NCI-H69 (cell line): ENCODE measurements around the gene CYP3A4.
A peak's percentile ranks its signal among the peaks of the same experiment; 100 is the strongest.
"Not testable (repeated sequence)": the region's sequence is repeated elsewhere in the genome, so short reads cannot be mapped to it uniquely, and the experiment has no call there.

Experiments used
- DNase-seq: peaks from one replicate; lab custom pipeline; 2025; lab: John Stamatoyannopoulos, UW

CYP3A4 gene

DNA sequence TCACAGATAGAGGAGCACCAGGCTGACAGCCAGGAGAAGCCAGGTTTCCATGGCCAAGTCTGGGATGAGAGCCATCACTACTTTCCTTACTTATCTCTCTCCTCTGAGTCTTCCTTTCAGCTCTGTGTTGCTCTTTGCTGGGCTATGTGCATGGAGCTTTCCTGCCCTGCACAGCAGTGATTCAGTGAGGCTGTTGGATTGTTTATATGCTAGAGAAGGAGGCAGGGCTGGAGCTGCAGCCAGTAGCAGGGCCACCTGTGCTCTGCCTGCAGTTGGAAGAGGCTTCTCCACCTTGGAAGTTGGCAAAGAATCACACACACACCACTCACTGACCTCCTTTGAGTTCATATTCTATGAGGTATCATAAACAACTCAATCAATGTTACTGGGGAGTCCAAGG, at the start of gene CYP3A4:
CYP3A4 (minus strand) TSS at position 178 of the 400 bp plus-strand sequence; CDS start at position 75, 103 bp downstream.
- no peak for DNase-seq

DNA sequence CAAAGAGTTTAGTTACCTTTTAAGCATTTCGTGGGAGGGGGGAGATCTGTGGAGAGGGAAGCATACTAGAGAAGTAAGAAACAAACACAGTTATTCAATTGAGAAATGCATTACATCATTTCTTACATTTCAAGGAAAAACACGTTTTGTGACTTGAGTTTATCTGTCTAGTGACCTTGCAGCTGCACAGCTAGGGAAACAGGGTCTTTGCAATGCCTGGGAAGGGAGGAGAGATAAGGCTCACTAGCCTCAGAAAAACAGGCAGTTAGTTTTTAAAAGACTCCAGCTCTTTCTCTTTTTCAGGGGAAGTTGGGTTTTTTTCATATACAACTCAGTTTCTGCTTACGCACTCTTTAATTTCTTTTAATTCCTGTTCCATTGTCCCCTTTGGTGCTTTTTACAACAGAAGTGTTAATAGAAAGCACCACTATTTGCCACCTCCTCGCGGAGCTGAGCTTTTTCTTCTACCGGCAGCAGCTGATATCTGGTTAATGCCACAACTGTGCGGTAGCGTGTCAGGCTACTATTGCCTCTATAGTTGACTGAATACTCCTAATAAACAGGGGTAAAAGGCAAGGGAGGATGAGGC, 49.4 kb upstream of the CYP3A4 start:
- no peak for DNase-seq

DNA sequence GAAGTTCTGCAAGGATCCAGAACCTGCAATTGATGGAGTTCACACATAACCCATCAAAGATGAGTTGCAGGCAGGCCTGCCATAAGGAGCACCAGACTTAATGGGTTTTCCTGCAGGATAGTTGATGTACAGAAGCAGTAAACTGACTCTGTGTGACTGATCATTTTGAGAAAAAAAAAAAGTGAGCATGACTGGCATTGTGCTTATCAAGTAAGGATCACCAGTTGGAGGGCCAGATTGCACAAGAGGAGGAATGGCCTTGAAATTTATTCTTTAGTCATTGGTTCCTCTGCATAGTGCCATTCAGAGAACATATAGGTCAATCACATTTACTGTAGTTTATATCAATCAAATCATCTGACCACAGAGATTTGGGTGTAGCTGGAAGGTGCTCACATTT, 47.6 kb upstream of the CYP3A4 start:
- DNase-seq: no peak

DNA sequence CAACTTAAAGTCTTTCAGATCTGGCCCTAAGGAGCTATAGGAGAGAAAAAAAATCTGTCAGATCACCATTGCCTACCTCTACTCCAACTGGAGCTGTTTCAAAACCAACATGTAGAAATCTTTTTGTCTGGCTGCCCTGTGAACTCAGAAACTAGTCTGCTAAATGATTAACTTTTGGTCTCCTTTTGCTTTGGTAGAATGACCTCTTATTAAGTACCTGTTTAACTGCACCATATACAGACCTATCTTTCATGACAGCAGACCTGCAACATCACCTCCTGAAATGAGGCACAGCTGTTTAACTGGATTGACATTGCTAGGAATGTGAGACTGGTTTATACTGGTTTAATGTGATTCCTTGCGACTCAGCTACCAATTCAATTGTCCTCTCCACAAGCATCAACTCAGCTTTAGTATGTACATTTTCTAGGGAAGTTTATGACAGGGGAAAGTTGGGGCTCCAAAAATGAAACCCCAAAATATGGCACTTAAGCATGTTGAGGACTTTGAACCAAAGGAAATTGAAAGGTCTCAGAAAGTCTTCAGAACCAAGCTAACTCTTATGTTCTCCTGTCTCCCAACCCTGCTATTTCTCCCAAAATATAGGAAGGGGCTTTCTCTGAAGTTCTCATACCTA, 45.7 kb upstream of the CYP3A4 start:
- DNase-seq: no peak

DNA sequence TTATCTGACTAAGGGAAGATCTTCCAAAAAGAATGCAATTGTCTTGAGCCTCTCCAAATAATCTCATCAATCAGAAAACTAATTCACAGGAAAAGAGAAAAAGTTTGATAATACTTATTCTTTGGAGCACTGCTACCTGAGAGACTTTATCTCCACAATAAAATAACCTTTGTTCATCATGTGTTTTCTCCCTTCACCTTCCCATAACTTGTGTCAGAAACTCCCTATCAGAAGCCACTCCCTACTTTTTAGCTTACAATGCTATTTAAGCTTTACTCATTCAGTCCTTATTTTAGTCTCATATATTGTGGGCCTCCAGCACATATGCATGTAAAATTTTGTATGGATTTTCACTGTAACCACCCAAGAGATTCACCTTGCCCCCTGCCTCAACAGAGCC, 44.8 kb upstream of the CYP3A4 start:
- no peak for DNase-seq

DNA sequence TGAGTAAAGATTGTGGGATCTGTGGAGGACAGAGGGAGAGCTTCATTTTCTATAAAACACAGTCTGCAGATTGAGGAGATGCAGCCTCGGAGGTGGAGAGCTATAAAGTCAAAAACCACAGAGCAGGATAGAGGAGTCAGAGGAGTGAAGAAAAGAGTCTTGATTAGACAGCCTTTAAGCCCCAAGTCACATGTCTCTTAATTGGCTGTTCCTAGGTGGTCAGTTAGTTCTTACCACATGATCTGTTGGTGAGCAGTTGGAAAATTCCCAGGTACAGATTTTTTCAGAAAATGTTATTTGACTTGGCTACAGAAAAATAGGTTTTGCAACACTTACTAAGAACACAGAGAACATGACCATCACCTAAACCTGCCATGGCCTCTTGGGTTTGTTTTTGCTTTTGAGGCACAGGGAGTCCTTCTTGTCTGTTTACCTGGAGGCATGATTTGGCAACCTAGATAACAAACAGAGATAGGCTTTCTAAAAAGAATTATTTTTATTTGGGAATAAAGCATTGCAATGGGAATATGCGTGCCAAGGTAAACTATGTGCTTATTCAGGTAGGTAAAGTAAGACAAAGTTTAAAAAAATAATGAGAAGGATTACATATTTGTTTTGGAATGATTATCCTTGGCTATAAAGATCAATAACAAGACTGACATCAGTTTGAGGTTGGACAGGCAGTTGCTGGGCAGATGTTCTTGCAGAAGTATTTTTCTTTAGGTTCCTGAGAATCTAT, 43.2 kb upstream of the CYP3A4 start:
- no peak for DNase-seq

DNA sequence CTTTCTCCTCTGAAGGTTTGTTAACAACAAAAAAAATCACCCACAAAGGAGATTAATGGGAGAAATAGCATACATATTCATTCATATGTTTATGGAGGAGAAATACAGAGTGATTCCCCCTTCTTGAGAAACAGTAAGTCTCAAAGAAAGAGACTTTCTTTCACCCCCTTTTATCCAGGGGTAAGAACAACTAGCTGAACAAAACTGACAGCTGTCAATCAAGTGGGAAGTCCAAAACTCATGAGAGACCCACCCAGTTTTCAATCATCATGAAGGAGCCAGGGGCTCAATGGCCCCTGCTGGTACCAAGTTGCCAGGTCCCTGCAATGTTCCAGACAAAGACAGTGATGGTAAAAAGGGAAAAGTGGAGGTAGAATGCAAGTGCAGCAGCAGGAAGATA, 41.9 kb upstream of the CYP3A4 start:
- no peak for DNase-seq

DNA sequence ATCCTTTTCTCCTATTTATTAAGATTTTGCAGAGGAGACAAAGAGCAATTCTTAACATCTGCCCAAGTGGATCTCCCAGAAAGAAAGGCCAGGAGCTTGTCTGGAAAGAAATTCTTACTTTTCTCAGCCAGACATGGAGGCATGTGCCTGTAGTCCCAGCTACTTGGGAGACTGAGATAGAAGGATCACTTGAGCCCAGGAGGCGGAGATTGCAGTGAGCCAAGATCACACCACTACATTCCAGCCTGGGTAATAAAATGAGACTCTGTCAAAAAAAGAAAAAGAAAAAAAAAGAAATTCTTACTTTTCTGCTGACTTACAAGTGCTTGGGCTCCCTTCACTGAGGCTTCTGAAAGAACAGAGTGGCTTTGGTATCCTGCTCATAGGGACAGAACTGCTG, 41.5 kb upstream of the CYP3A4 start:
- DNase-seq: no peak

DNA sequence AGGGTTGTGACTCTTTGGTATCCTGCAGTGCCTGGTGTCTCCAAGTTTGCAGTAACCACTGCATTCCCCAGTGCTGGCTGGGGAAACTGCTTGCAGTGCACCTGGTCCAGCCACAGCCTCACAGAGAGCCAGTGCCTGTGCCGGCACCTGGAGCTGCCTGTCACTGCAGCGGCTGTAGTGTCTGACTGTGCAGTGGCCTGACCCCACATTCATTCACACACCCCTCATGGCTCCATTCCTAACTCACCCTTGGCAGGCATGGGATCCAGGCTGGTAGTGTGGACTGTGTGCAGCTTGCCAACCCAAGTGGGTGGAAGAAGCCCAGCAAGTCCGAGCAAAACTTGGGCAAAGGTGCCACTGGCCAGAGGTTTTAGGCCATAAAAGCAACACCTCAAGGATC, 40.1 kb upstream of the CYP3A4 start:
- DNase-seq: no peak

DNA sequence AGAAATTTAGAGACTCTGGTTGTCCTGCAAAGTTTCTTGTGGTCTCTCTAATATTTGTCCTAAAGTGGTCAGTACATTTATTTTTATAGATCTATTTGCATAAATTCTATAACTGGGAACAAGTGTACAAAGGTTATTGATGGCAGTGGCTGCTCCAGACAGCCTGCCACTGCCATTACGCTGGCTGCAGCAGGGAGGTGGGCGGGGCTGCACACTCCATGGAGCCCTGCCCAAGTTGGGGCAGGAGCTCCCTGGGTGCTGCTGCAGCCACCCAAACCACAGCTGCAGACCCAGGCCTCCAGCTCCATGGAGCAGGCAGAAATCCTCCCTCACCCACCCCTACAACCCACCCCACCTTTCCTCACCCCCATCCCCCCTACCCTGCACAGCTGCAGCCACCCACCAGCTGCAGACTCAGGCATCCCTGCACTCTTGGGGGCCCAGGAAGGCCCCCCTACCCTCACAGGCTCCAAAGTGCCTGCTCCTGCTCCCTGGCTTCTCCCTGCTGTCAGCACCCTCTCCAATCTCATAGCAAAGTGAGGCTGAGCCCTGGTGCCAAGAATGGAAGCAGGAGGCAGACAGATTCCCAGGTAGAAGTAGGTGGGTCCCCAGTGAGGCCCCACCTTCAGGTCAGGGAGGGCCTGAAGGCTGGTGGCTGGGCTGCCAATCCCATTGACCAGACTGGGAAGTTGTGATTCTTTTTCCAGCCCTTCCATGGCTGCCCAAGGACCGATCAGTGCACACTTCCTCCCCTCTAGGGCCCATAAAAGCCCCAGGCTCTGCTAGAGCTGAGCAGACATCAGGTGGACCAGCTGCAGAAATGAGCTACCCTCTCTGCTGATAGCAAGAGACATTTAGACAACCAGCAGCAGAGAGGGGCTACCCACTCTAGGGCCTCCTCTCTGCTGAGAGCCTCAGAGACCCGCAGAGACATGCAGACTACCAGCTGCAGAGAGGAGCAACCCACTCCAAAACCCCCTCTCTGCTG, 39.0 kb upstream of the CYP3A4 start:
- no peak for DNase-seq

DNA sequence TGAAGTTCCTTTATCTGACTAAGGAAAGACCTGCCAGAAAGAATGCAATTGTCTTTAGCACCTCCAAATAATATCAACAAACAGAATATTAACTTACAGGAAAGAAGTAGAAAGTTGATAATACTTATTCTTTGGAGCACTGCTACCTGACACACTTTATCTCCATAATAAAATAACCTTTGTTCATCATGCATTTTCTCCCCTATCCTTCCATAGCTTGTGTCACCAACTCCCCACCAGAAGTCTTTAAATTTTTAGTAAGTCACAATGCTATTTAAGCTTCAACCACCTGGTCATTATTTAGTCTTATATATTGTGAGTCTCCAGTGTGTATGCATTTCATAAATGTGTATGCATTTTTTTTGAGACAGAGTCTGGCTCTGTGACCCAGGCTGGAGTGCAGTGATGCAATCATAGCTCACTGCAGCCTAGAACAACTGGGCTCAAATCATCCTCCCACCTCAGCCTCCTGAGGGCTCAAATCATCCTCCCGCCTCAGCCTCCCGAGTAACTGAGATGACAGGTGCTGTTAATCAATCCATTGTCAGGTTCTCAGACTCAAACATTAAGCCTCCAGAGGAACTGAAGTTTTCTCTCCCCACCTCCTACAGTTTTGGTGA, 36.5 kb upstream of the CYP3A4 start:
- DNase-seq: no peak

DNA sequence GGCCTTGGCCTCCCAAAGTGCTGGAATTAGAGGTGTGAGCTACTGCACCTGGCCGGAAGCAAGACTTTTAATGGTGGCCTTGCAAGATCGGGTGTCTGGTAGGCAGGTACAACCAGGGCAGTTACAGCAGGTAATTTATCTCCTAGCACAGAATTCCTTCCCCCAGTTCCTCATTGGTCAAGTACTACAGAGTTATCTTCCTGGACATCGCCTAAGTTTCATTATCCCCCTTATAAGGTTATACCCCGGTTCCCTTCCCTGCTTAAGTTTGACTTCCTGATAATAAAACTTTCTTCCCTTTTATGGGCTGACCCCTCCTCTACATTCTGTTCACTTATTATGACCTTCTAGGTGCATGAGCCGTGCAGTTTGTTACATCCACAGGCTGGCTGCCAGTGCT, 24.8 kb upstream of the CYP3A4 start:
- DNase-seq: no peak

DNA sequence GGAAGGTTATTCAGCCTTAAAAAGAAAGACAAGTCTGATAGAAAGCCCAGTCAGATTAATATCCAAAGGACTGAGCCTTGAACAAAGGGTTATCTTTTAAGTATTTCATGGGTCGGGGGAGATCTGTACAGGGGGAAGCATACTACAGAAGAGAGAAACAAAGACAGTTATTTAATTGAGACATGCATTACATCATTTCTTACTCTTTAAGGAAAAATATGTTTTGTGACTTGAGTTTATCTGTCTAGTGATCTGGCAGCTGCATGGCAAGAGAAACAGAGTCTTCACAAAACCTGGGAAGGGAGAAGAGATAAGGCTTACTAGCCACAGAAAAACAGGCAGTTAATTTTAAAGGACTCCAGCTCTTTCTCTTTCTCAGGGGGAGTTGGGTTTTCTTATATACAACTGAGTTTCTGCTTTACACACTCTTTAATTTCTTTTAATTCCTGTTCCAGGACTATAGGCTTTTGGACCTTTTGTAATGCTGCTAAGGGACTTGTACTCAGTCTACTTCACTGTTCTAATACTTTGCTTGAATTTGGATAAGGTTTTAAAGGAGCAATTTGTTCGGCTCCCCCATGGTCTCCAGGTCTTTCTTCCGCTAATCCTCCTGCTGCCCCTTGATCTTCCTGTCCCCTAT, 23.0 kb upstream of the CYP3A4 start:
- DNase-seq: no peak

DNA sequence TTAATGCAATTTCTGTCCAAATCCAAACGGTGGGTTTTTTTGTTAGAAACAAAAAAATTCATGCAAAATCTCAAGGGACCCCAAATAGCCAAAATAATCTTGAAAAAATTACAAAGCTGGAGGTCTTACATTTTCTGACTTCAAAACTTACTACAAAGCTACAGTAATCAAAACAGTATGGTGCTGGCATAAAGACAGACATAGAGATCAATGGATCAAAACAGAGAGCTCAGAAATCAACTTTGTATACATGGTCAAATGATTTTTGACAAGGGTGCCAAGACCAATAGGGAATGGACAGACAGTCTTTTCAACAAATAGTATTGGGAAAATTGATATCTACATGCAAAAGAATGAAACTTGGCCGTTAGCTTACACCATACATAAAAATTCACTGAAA, 21.7 kb upstream of the CYP3A4 start:
- no peak for DNase-seq

DNA sequence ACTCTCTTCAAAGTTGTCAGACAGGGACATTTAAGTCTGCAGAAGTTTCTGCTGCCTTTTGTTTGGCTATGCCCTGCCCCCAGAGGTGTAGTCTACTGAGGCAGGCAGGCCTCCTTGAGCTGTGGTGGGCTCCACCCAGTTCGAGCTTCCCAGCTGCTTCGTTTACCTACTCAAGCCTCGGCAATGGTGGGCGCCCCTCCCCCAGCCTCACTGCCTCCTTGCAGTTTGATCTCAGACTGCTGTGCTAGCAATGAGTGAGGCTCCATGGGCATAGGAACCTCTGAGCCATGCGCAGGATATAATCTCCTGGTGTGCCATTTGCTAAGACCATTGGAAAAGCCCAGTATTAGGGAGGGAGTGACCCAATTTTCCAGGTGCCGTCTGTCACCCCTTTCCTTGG, 19.1 kb upstream of the CYP3A4 start:
- DNase-seq: not testable (repeated sequence)

DNA sequence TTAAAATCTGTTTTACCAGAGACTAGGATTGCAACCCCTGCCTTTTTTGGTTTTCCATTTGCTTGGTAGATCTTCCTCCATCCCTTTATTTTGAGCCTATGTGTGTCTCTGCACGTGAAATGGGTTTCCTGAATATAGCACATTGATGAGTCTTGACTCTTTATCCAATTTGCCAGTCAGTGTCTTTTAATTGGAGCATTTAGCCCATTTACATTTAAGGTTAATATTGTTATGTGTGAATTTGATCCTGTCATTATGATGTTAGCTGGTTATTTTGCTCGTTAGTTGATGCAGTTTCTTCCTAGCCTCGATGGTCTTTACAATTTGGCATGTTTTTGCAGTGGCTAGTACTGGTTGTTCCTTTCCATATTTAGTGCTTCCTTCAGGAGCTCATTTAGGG, 17.4 kb upstream of the CYP3A4 start:
- DNase-seq: not testable (repeated sequence)

DNA sequence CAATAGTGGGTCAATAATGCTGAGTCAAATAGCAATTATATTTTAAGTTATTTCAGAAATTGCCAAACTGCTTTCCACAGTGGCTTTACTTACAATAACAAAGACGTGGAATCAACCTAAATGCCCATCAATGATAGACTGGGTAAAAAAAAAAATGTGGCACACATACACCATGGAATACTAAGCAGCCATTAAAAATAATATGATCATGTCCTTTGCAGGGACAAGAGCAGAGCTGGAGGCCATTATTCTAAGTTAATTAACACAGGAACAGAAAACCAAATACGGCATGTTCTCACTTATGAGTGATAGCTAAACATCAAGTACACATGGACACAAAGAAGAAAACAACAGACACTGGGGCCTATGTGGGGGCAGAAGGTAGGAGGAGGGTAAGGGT, 15.0 kb upstream of the CYP3A4 start:
- no peak for DNase-seq

DNA sequence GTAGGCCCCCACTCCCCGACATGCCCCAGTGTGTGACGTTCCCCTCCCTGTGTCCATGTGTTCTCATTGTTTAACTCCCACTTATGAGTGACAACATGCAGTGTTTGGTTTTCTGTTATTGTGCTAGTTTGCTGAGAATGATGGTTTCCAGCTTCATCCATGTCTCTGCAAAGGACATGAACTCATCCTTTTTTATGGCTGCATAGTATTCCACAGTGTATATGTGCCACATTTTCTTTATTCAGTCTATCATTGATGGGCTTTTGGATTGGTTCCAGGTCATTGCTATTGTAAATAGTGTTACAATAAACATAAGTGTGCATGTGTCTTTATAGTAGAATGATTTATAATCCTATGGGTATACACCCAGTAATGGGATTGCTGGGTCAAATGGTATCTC, 11.9 kb upstream of the CYP3A4 start:
- DNase-seq: not testable (repeated sequence)

DNA sequence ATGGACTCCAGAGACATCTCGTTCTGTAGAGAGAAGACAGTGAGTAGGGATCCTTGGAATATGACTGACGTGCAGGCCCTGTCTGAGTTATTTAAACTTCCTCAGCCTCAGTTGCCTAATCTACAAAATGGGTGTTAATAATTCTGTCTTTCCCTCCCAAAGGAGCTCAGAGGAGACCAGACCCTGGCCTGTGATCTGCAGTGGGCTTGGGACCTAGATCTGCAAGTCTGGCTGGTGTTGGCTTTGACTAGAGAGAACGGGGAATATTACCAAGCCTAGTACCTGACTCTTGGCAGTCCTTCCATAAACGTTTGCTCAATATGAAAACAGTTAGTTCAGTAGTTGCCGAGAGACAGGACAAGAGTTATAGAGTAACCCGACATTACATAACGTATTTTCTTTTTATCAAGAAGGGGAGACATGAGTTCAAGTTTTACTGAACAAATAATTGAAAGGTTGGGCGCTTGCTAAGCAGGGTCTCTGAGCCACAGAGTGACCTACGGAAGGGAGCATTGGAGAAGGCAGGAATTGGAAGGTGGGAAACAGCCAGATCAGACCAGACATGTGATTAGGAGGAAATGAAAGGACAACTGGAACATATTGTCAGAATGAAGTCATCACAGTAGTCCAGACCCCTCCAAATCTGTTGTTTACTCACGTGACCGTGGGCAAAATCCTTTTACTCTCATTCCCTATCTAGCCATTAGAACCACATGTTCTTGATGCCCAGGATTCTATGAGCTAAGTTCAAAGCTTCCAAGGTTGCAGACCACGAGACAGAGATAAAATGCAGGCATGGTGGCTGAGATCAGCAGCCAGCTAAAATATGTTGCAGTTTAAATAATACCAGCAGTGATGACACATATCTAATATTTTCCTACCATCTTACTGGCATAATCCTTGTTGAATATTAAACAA, 10.9 kb upstream of the CYP3A4 start:
- peak; percentile 4 for DNase-seq

DNA sequence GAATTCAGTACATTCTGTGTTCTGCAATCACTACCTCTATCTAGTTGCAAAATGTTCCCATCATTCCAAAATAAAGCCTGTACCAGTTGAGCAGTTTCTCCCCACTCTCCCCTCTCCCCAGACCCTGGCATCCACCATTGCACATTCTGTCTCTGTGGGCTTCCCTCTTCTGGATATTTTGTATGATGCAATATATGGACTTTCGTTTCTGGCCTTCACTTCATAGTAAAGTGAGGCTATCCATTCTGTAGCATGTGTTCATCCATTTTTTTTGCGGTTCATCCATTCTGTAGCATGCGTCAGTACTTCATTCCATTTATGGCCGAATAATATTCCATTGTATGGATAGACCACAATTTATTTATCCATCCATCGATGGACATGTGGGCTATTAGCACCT, 9.5 kb upstream of the CYP3A4 start:
- DNase-seq: no peak
